ENCODE data around the gene S100A3.
"Not testable (repeated sequence)": the region's sequence is repeated elsewhere in the genome, so short reads cannot be mapped to it uniquely, and the experiment has no call there.

The S100A3 gene

GRCh38 chr1:153577138-153577537 lies 28.1 kb upstream of the S100A3 start:
- H3K36me3 Mint-ChIP-seq: no peaks in the 10 kb centered on the region
- peaks cover 21% of the 10 kb centered on the region for H3K4me1 Mint-ChIP-seq
- H3K27ac Mint-ChIP-seq: no peak overlapping the region
- no peak for DNase-seq (ENCODE audit: low spot score in 2 of 2)
- no peak overlapping the region for H3K4me3 Mint-ChIP-seq
- no peaks in the 10 kb centered on the region for H3K9me3 Mint-ChIP-seq
- no peak for ATAC-seq

- H3K36me3 Mint-ChIP-seq; DNase-seq (ENCODE audit: low spot score in 2 of 2); H3K27ac Mint-ChIP-seq; H3K4me3 Mint-ChIP-seq; ATAC-seq; H3K9me3 Mint-ChIP-seq: not testable (repeated sequence)
- peaks cover 29% of the 10 kb centered on the region for H3K4me1 Mint-ChIP-seq
These were observed 26.4 kb upstream of the S100A3 start for GRCh38 chr1:153575497-153575896.

- not testable (repeated sequence) for H3K9me3 Mint-ChIP-seq; H3K27ac Mint-ChIP-seq; ATAC-seq; H3K4me3 Mint-ChIP-seq; DNase-seq (ENCODE audit: low spot score in 2 of 2); H3K36me3 Mint-ChIP-seq
- H3K4me1 Mint-ChIP-seq: peaks cover 29% of the 10 kb centered on the region
These were observed 26.0 kb upstream of the S100A3 start for GRCh38 chr1:153575081-153575491.

GRCh38 chr1:153573351-153573750 lies 24.3 kb upstream of the S100A3 start:
- H3K4me1 Mint-ChIP-seq: peaks cover 45% of the 10 kb centered on the region
- no peaks in the 10 kb centered on the region for H3K36me3 Mint-ChIP-seq
- H3K27ac Mint-ChIP-seq: peak overlapping the region; percentile 32
- no peak for ATAC-seq
- no peaks in the 10 kb centered on the region for H3K9me3 Mint-ChIP-seq
- peak overlapping the region; percentile 21 for H3K4me3 Mint-ChIP-seq
- DNase-seq (ENCODE audit: low spot score in 2 of 2): no peak

GRCh38 chr1:153572569-153573015 lies 23.5 kb upstream of the S100A3 start:
- DNase-seq (ENCODE audit: low spot score in 2 of 2) (peak; percentile 25 to 75), ATAC-seq (peak; percentile 91)
- Mint-ChIP-seq H3K4me3 (peak overlapping the region; percentile 14), H3K27ac (peak overlapping the region; percentile 32), H3K36me3 (no peaks in the 10 kb centered on the region), H3K9me3 (no peaks in the 10 kb centered on the region), H3K4me1 (peaks cover 51% of the 10 kb centered on the region)

GRCh38 chr1:153571706-153572105 lies 22.6 kb upstream of the S100A3 start:
- Mint-ChIP-seq H3K4me1 (peaks cover 51% of the 10 kb centered on the region), H3K9me3 (no peaks in the 10 kb centered on the region), H3K36me3 (no peaks in the 10 kb centered on the region), H3K4me3 (peak overlapping the region; percentile 14), H3K27ac (peak overlapping the region; percentile 23)
- DNase-seq (ENCODE audit: low spot score in 2 of 2) (no peak), ATAC-seq (no peak)

GRCh38 chr1:153570874-153571273 lies 21.8 kb upstream of the S100A3 start:
- H3K36me3 Mint-ChIP-seq: peaks cover 2% of the 10 kb centered on the region
- H3K4me3 Mint-ChIP-seq: no peak overlapping the region
- peaks cover 60% of the 10 kb centered on the region for H3K4me1 Mint-ChIP-seq
- no peak for DNase-seq (ENCODE audit: low spot score in 2 of 2)
- H3K27ac Mint-ChIP-seq: no peak overlapping the region
- no peaks in the 10 kb centered on the region for H3K9me3 Mint-ChIP-seq
- no peak for ATAC-seq

- no peak overlapping the region for H3K4me3 Mint-ChIP-seq
- H3K36me3 Mint-ChIP-seq: peaks cover 6% of the 10 kb centered on the region
- peaks cover 69% of the 10 kb centered on the region for H3K4me1 Mint-ChIP-seq
- ATAC-seq (no peak), DNase-seq (ENCODE audit: low spot score in 2 of 2) (no peak)
- H3K9me3 Mint-ChIP-seq: no peaks in the 10 kb centered on the region
- no peak overlapping the region for H3K27ac Mint-ChIP-seq
These were observed 20.4 kb upstream of the S100A3 start for GRCh38 chr1:153569465-153569864.

GRCh38 chr1:153568367-153569099 lies 19.5 kb upstream of the S100A3 start:
- ATAC-seq (peak; percentile 27), DNase-seq (ENCODE audit: low spot score in 2 of 2) (peak; percentile 86 to 92)
- Mint-ChIP-seq H3K4me3 (peak overlapping the region; percentile 79), H3K36me3 (peaks cover 6% of the 10 kb centered on the region), H3K4me1 (peaks cover 69% of the 10 kb centered on the region), H3K27ac (peak overlapping the region; percentile 99), H3K9me3 (no peaks in the 10 kb centered on the region)

GRCh38 chr1:153567621-153568366 lies 18.7 kb upstream of the S100A3 start:
- H3K9me3 Mint-ChIP-seq: no peaks in the 10 kb centered on the region
- H3K27ac Mint-ChIP-seq: peak overlapping the region; percentile 99
- peaks cover 63% of the 10 kb centered on the region for H3K4me1 Mint-ChIP-seq
- peaks cover 6% of the 10 kb centered on the region for H3K36me3 Mint-ChIP-seq
- DNase-seq (ENCODE audit: low spot score in 2 of 2) (peak in 1 of 2 donors; percentile 62), ATAC-seq (peak; percentile 53)
- H3K4me3 Mint-ChIP-seq: peak overlapping the region; percentile 79

GRCh38 chr1:153566414-153567371 lies 17.6 kb upstream of the S100A3 start:
- ATAC-seq: peak; percentile 88
- peaks cover 6% of the 10 kb centered on the region for H3K36me3 Mint-ChIP-seq
- H3K4me1 Mint-ChIP-seq: peaks cover 53% of the 10 kb centered on the region
- H3K9me3 Mint-ChIP-seq: no peaks in the 10 kb centered on the region
- DNase-seq (ENCODE audit: low spot score in 2 of 2): peak; percentile 69 to 88
- H3K27ac Mint-ChIP-seq: peak overlapping the region; percentile 99
- peak overlapping the region; percentile 79 for H3K4me3 Mint-ChIP-seq

- ATAC-seq (peak; percentile 86), DNase-seq (ENCODE audit: low spot score in 2 of 2) (peak; percentile 44 to 70)
- Mint-ChIP-seq H3K27ac (peak within 1 kb of the TSS; percentile 99), H3K36me3 (peaks cover 6% of the 10 kb centered on the region), H3K9me3 (no peaks in the 10 kb centered on the region), H3K4me1 (peaks cover 49% of the 10 kb centered on the region), H3K4me3 (peak within 1 kb of the TSS; percentile 79)
These were observed 16.7 kb upstream of the S100A3 start, which contains the start of gene S100A2 for GRCh38 chr1:153565529-153566374. Gene S100A2, minus strand, starts transcription at chr1:153565844. Its CDS starts 1,967 bp downstream, at chr1:153563877.

- peak overlapping the region; percentile 58 for H3K27ac Mint-ChIP-seq
- ATAC-seq: no peak
- H3K9me3 Mint-ChIP-seq: no peaks in the 10 kb centered on the region
- H3K36me3 Mint-ChIP-seq: peaks cover 6% of the 10 kb centered on the region
- no peak for DNase-seq (ENCODE audit: low spot score in 2 of 2)
- peaks cover 40% of the 10 kb centered on the region for H3K4me1 Mint-ChIP-seq
- no peak overlapping the region for H3K4me3 Mint-ChIP-seq
These were observed 14.9 kb upstream of the S100A3 start for GRCh38 chr1:153563991-153564390.

GRCh38 chr1:153563483-153563901 lies 14.4 kb upstream of the S100A3 start:
- Mint-ChIP-seq H3K36me3 (peaks cover 6% of the 10 kb centered on the region), H3K4me1 (peaks cover 35% of the 10 kb centered on the region), H3K27ac (peak overlapping the region; percentile 58), H3K9me3 (no peaks in the 10 kb centered on the region), H3K4me3 (no peak overlapping the region)
- ATAC-seq (no peak), DNase-seq (ENCODE audit: low spot score in 2 of 2) (no peak)
